ENCODE measurements around the gene TCEAL7.

Gene TCEAL7

DNA sequence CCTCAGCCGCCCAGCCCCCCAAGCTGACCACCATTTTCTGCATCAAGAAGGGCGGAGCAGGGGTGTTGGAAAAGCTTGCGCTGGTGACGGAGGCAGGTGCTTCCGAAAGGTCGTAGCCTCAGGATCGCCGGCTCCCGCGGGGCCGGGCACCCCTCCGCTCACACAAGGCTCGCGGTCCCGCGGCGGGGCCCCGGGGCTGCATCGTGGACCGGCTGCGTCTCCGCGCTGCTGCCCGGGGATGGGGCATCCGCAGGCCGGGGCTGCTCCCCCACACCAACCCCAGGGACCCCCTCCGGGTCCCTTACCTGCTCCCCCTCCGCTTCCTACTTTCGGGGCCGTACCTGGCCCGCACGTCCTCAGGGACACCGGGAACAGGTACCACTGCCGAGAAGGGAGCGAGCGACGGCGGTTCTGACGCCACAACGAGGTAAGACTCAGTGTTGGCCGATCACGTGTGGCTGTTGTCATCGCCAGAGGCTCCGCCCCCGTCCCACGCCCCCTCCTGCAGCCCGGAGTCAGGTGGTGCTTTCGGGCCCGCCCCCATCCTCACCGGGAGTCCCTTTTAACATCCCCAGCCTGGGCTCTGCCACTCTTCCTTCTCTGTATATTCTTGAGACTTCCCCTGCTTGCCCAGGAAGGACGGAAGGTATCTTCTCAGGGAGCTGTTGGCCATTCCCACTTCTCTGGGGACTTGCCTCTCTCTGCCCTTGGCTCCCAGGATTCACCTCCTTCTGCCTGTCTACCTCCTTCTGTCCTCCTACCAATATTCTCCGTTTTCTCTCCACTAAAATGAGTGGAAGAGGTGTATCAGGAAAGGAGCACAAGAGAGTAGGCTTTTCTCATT lies 19.3 kb upstream of the TCEAL7 start, which contains the start of gene BEX2:
Gene BEX2 (minus strand): TSS at position 436 of the 844 bp plus-strand sequence. CDS start 1,014 bp downstream, outside the sequence.
- H3K4me3 ChIP-seq (ENCODE audit: low read length) = peak within 1 kb of the TSS; percentile 44
- no peak within 1 kb of the TSS for H4K5ac ChIP-seq (ENCODE audit: low read length)
- H2BK5ac ChIP-seq (ENCODE audit: low read length) = no peak within 1 kb of the TSS
- H3K4ac ChIP-seq (ENCODE audit: low read depth, low read length) = no peak within 1 kb of the TSS
- no peak within 1 kb of the TSS for H3K18ac ChIP-seq (ENCODE audit: low read length)
- H2AK5ac ChIP-seq (ENCODE audit: low read length) = no peak within 1 kb of the TSS
- H3K4me1 ChIP-seq (ENCODE audit: control insufficient read depth, low read depth, low read length) = no peaks in the 10 kb centered on the region
- H3K27me3 ChIP-seq (ENCODE audit: insufficient read depth, low read length, poor library complexity) = no peaks in the 10 kb centered on the region
- H3K79me1 ChIP-seq (ENCODE audit: low read length) = no peaks in the 10 kb centered on the region
- H2BK120ac ChIP-seq (ENCODE audit: low read depth, low read length) = no peak within 1 kb of the TSS
- no peaks in the 10 kb centered on the region for H3K36me3 ChIP-seq (ENCODE audit: control insufficient read depth, insufficient read depth, low read length)
- H3K79me2 ChIP-seq (ENCODE audit: control insufficient read depth, insufficient read depth, low read length) = no peaks in the 10 kb centered on the region
- peak; percentile 91 for DNase-seq
- H3K27ac ChIP-seq (ENCODE audit: low read depth, low read length) = no peak within 1 kb of the TSS
- H3K23ac ChIP-seq (ENCODE audit: low read length) = no peak within 1 kb of the TSS
- H3K4me2 ChIP-seq (ENCODE audit: low read length) = peak within 1 kb of the TSS; percentile 22
- no peak within 1 kb of the TSS for H4K8ac ChIP-seq (ENCODE audit: low read depth, low read length)
- peak within 1 kb of the TSS; percentile 51 for H3K9ac ChIP-seq (ENCODE audit: low read length)
- H3K56ac ChIP-seq (ENCODE audit: low read length) = peak within 1 kb of the TSS; percentile 74
- no peak within 1 kb of the TSS for H2BK15ac ChIP-seq (replicated peaks; ENCODE audit: low read depth)
- WGBS (ENCODE audit: extremely low coverage, insufficient coverage, low lambda C conversion rate) = no CpG with 5 or more reads among the region's 52 CpGs

DNA sequence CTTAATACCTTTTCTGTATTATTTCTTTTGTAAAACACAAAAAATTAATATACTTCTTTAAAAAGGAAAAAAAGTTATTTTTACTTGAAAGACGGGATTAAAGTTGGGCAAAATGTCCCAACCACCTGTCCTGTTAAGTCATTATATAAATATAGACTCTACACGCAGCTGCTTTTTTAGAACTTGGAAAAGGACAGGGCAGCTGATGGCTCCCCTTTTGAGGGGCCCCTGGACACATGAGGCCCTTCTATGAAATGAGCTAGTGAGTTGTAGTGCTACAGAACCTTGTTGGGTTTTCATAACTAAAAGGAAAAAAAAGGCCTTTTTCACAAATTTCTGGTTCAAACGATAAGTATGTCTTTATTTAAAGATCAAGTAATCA lies 18.6 kb upstream of the TCEAL7 start:
- Histone ChIP-seq H4K5ac (ENCODE audit: low read length) (no peak overlapping the region), H3K9ac (ENCODE audit: low read length) (no peak overlapping the region), H3K56ac (ENCODE audit: low read length) (no peak overlapping the region), H3K23ac (ENCODE audit: low read length) (no peak overlapping the region), H3K27me3 (ENCODE audit: insufficient read depth, low read length, poor library complexity) (no peaks in the 10 kb centered on the region), H2BK120ac (ENCODE audit: low read depth, low read length) (no peak overlapping the region), H2AK5ac (ENCODE audit: low read length) (no peak overlapping the region), H2BK15ac (replicated peaks; ENCODE audit: low read depth) (no peak overlapping the region), H3K27ac (ENCODE audit: low read depth, low read length) (no peak overlapping the region), H3K4me2 (ENCODE audit: low read length) (no peak overlapping the region), H3K36me3 (ENCODE audit: control insufficient read depth, insufficient read depth, low read length) (no peaks in the 10 kb centered on the region), H4K8ac (ENCODE audit: low read depth, low read length) (no peak overlapping the region), H3K4me3 (ENCODE audit: low read length) (no peak overlapping the region), H3K4me1 (ENCODE audit: control insufficient read depth, low read depth, low read length) (no peaks in the 10 kb centered on the region), H3K79me1 (ENCODE audit: low read length) (no peaks in the 10 kb centered on the region), H3K79me2 (ENCODE audit: control insufficient read depth, insufficient read depth, low read length) (no peaks in the 10 kb centered on the region), H3K18ac (ENCODE audit: low read length) (no peak overlapping the region), H2BK5ac (ENCODE audit: low read length) (no peak overlapping the region), H3K4ac (ENCODE audit: low read depth, low read length) (no peak overlapping the region)
- no peak for DNase-seq
- WGBS (ENCODE audit: extremely low coverage, insufficient coverage, low lambda C conversion rate) = no CpG with 5 or more reads among the region's 3 CpGs

DNA sequence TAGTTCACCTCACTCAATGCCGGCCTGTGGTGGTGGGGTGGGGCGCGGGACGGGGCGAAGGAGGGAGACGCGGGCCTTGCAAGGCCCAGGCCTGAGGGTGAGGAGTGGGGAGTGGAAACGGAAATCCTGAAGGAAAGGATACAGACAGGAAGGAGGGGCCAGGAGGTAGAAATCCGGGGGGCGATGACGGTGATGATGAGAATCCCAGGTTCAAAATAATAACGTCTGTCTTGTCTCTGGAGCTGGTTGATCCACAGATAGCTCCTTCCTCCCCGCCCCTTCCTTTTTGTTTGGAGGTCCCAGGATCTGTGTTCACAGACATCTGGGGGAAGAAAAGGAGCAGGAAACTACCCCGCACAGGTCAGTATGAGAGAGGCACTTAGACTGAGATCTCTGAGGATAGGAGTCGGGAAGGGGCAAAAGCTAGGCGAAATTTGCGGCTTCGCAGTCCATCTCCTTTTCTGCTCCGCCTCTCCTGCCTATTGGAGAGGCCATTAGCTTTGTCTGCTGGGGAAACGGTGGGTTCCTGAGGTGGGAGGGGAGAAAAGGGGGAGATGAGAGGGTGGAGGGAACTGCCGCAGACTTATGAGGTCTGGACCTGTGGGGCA lies 746 bp downstream of the TCEAL7 start:
- Histone ChIP-seq H2BK120ac (ENCODE audit: low read depth, low read length) (no peak overlapping the region), H3K9ac (ENCODE audit: low read length) (peak overlapping the region; percentile 68), H2BK15ac (replicated peaks; ENCODE audit: low read depth) (peak overlapping the region; percentile 19), H3K23ac (ENCODE audit: low read length) (no peak overlapping the region), H3K4me2 (ENCODE audit: low read length) (peak overlapping the region; percentile 11), H3K27me3 (ENCODE audit: insufficient read depth, low read length, poor library complexity) (no peaks in the 10 kb centered on the region), H3K4me1 (ENCODE audit: control insufficient read depth, low read depth, low read length) (no peaks in the 10 kb centered on the region), H4K5ac (ENCODE audit: low read length) (no peak overlapping the region), H3K4me3 (ENCODE audit: low read length) (no peak overlapping the region), H4K8ac (ENCODE audit: low read depth, low read length) (no peak overlapping the region), H3K79me2 (ENCODE audit: control insufficient read depth, insufficient read depth, low read length) (no peaks in the 10 kb centered on the region), H2AK5ac (ENCODE audit: low read length) (no peak overlapping the region), H3K79me1 (ENCODE audit: low read length) (no peaks in the 10 kb centered on the region), H3K36me3 (ENCODE audit: control insufficient read depth, insufficient read depth, low read length) (no peaks in the 10 kb centered on the region), H3K4ac (ENCODE audit: low read depth, low read length) (no peak overlapping the region), H3K56ac (ENCODE audit: low read length) (peak overlapping the region; percentile 65), H2BK5ac (ENCODE audit: low read length) (no peak overlapping the region), H3K18ac (ENCODE audit: low read length) (peak overlapping the region; percentile 75), H3K27ac (ENCODE audit: low read depth, low read length) (peak overlapping the region; percentile 51)
- DNase-seq = peak; percentile 65
- WGBS (ENCODE audit: extremely low coverage, insufficient coverage, low lambda C conversion rate) = no CpG with 5 or more reads among the region's 21 CpGs

DNA sequence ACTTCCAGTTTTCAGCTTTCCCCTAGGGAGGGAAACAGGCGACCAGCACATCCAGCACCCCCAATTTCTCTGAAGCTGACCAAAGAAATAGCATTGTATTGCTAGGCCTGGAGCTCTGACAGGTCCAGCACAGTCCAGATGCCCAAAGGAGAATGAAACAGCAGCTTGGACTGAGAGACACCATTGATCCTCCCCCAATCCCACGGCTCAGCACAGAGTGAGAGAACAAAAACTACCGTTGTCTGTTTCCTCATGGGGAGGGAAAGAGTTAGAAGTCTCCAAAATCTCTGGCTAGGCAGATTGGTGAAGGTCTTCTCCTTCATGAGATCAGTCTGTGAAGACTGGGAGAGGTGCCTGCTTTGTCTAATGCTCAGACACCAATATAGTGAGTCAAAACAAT lies 8.6 kb downstream of the TCEAL7 start:
- Histone ChIP-seq H3K36me3 (ENCODE audit: control insufficient read depth, insufficient read depth, low read length) (no peaks in the 10 kb centered on the region), H3K56ac (ENCODE audit: low read length) (no peak overlapping the region), H2BK120ac (ENCODE audit: low read depth, low read length) (no peak overlapping the region), H2AK5ac (ENCODE audit: low read length) (no peak overlapping the region), H4K8ac (ENCODE audit: low read depth, low read length) (no peak overlapping the region), H3K4me3 (ENCODE audit: low read length) (no peak overlapping the region), H3K79me1 (ENCODE audit: low read length) (no peaks in the 10 kb centered on the region), H3K4me1 (ENCODE audit: control insufficient read depth, low read depth, low read length) (no peaks in the 10 kb centered on the region), H3K18ac (ENCODE audit: low read length) (no peak overlapping the region), H4K5ac (ENCODE audit: low read length) (no peak overlapping the region), H2BK5ac (ENCODE audit: low read length) (no peak overlapping the region), H3K79me2 (ENCODE audit: control insufficient read depth, insufficient read depth, low read length) (no peaks in the 10 kb centered on the region), H3K9ac (ENCODE audit: low read length) (no peak overlapping the region), H3K4ac (ENCODE audit: low read depth, low read length) (no peak overlapping the region), H3K27me3 (ENCODE audit: insufficient read depth, low read length, poor library complexity) (no peaks in the 10 kb centered on the region), H3K4me2 (ENCODE audit: low read length) (no peak overlapping the region), H2BK15ac (replicated peaks; ENCODE audit: low read depth) (no peak overlapping the region), H3K27ac (ENCODE audit: low read depth, low read length) (no peak overlapping the region), H3K23ac (ENCODE audit: low read length) (no peak overlapping the region)
- no peak for DNase-seq
- WGBS (ENCODE audit: extremely low coverage, insufficient coverage, low lambda C conversion rate) = no CpG with 5 or more reads among the region's 3 CpGs

DNA sequence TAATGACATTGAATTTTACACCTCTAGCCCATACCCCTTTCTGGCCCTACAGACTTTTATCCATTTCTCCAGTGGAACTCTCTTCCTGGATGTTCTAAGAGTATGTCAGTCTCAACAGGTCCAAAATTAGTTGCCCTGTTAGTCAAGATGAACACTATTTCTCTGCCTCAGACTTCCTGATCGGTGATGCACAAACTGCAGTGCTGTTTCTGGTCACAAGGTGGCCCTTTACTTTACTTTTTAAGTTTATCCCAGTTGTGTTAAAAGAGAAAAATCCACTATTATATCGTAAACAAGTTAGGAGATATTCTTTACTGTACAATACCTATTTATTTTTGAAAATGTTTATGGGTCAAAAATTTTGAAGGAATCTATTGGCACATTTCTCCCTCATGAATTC lies 13.1 kb downstream of the TCEAL7 start:
- H3K27ac ChIP-seq (ENCODE audit: low read depth, low read length) = no peak overlapping the region
- no peak overlapping the region for H3K4ac ChIP-seq (ENCODE audit: low read depth, low read length)
- no peaks in the 10 kb centered on the region for H3K36me3 ChIP-seq (ENCODE audit: control insufficient read depth, insufficient read depth, low read length)
- peak overlapping the region; percentile 25 for H3K56ac ChIP-seq (ENCODE audit: low read length)
- H2AK5ac ChIP-seq (ENCODE audit: low read length) = no peak overlapping the region
- H3K4me2 ChIP-seq (ENCODE audit: low read length) = no peak overlapping the region
- no peak overlapping the region for H3K4me3 ChIP-seq (ENCODE audit: low read length)
- H4K8ac ChIP-seq (ENCODE audit: low read depth, low read length) = no peak overlapping the region
- no peak overlapping the region for H2BK5ac ChIP-seq (ENCODE audit: low read length)
- no peak overlapping the region for H3K9ac ChIP-seq (ENCODE audit: low read length)
- H4K5ac ChIP-seq (ENCODE audit: low read length) = no peak overlapping the region
- no peaks in the 10 kb centered on the region for H3K79me2 ChIP-seq (ENCODE audit: control insufficient read depth, insufficient read depth, low read length)
- no peaks in the 10 kb centered on the region for H3K27me3 ChIP-seq (ENCODE audit: insufficient read depth, low read length, poor library complexity)
- DNase-seq = peak; percentile 27
- no peak overlapping the region for H2BK15ac ChIP-seq (replicated peaks; ENCODE audit: low read depth)
- no peaks in the 10 kb centered on the region for H3K79me1 ChIP-seq (ENCODE audit: low read length)
- H2BK120ac ChIP-seq (ENCODE audit: low read depth, low read length) = no peak overlapping the region
- no peak overlapping the region for H3K18ac ChIP-seq (ENCODE audit: low read length)
- no CpG with 5 or more reads among the region's 2 CpGs for WGBS (ENCODE audit: extremely low coverage, insufficient coverage, low lambda C conversion rate)
- no peak overlapping the region for H3K23ac ChIP-seq (ENCODE audit: low read length)
- no peaks in the 10 kb centered on the region for H3K4me1 ChIP-seq (ENCODE audit: control insufficient read depth, low read depth, low read length)
